HepG2 (cell line): ENCODE results near the gene CHMP2B. TPM values are rescaled to one million over a fixed set of nuclear protein-coding genes. Genes with fewer than 3 reads are reported as not detected.

Experiments used
- ATF5 ChIP-seq: sonication (generic); formaldehyde crosslinking; IDR thresholded peaks from 2 replicates; pipeline ENCODE4 v1.4.0; 2020; ENCODE audit warnings: mild to moderate bottlenecking, low read depth, missing genetic modification reagents
- FOXJ3 ChIP-seq: sonication (generic); formaldehyde crosslinking; IDR thresholded peaks from 2 replicates; pipeline ENCODE4 v1.4.0; 2020; ENCODE audit warnings: missing genetic modification reagents, mild to moderate bottlenecking, borderline replicate concordance
- GFI1 ChIP-seq: sonication (generic); formaldehyde crosslinking; IDR thresholded peaks from 2 replicates; pipeline ENCODE4 v1.5.0; 2020; ENCODE audit warnings: missing genetic modification reagents, mild to moderate bottlenecking, borderline replicate concordance
- GPN1 ChIP-seq: sonication (generic); formaldehyde crosslinking; IDR thresholded peaks from 2 replicates; pipeline ENCODE4 v1.5.1; 2020; ENCODE audit warnings: missing genetic modification reagents, borderline replicate concordance
- HMGXB4 ChIP-seq, 2 experiments: sonication (generic) in 1 of 2; formaldehyde crosslinking in 1 of 2; IDR thresholded peaks; 2 replicates each; pipeline versions ENCODE4 v1.4.0 to v1.6.1; 2018 to 2020; ENCODE audit warnings: missing genetic modification reagents in 2 of 2, borderline replicate concordance in 1 of 2, low read depth in 1 of 2, mild to moderate bottlenecking in 1 of 2, missing biosample characterization in 1 of 2
- KAT7 ChIP-seq: IDR thresholded peaks from 2 replicates; pipeline ENCODE4 v1.6.1; 2018; ENCODE audit warnings: borderline replicate concordance, missing compliant biosample characterization
- MED8 ChIP-seq: sonication (generic); formaldehyde crosslinking; IDR thresholded peaks from 2 replicates; pipeline ENCODE4 v1.8.1; 2023; ENCODE audit warnings: mild to moderate bottlenecking, missing genetic modification reagents; ENCODE audit not compliant: insufficient replicate concordance
- THAP11 ChIP-seq: IDR thresholded peaks from 2 replicates; pipeline ENCODE4 v1.6.1; 2016; ENCODE audit warnings: missing biosample characterization, missing genetic modification reagents
- YEATS4 ChIP-seq: sonication (generic); formaldehyde crosslinking; IDR thresholded peaks from 2 replicates; pipeline ENCODE4 v1.4.0; 2020; ENCODE audit warnings: missing genetic modification reagents, borderline replicate concordance
- ZFP90 ChIP-seq: sonication (generic); formaldehyde crosslinking; IDR thresholded peaks from 2 replicates; pipeline ENCODE4 v1.8.0; 2022; ENCODE audit warnings: missing genetic modification reagents, mild to moderate bottlenecking, inconsistent platforms, borderline replicate concordance
- ZNF12 ChIP-seq: sonication (generic); formaldehyde crosslinking; IDR thresholded peaks from 2 replicates; pipeline ENCODE4 v1.5.0; 2020; ENCODE audit warnings: missing genetic modification reagents
- ZNF367 ChIP-seq: sonication (generic); formaldehyde crosslinking; IDR thresholded peaks from 2 replicates; pipeline ENCODE4 v1.4.0; 2020; ENCODE audit warnings: missing genetic modification reagents, borderline replicate concordance
- ZNF567 ChIP-seq: sonication (generic); formaldehyde crosslinking; IDR thresholded peaks from 2 replicates; pipeline ENCODE4 v1.8.1; 2023; ENCODE audit warnings: mild to moderate bottlenecking, missing genetic modification reagents, borderline replicate concordance
- ZNF574 ChIP-seq: sonication (generic); formaldehyde crosslinking; IDR thresholded peaks from 2 replicates; pipeline ENCODE4 v1.4.0; 2020; ENCODE audit warnings: missing genetic modification reagents
- ZNF703 ChIP-seq: sonication (generic); formaldehyde crosslinking; IDR thresholded peaks from 2 replicates; pipeline ENCODE4 v1.5.1; 2020; ENCODE audit warnings: missing genetic modification reagents, mild to moderate bottlenecking, moderate library complexity, borderline replicate concordance
- polyA plus RNA-seq, 8 experiments: library from polyadenylated mRNA; depleted of rRNA in 3 of 8; stranded (reverse) in 7 of 8; unstranded in 1 of 8; fragments of >200 nt; fragmentation: Illumina TruSeq in 4 of 8; extraction: Trizol in 4 of 8; gene quantifications; 2 replicates each; pipeline versions ENCODE4 v1.2.1 to v1.2.3, GENCODE V29; 2011 to 2016; ENCODE audit warnings: low read depth in 4 of 8, missing spikeins in 1 of 8, mixed read lengths in 1 of 8; ENCODE audit not compliant: insufficient read depth in 1 of 8
- total RNA-seq, 5 experiments: library from RNA; depleted of rRNA; stranded (reverse); fragments of >200 nt; fragmentation: Illumina TruSeq; extraction: Trizol; gene quantifications; 2 replicates each; pipeline ENCODE4 v1.2.3, GENCODE V29; 2016; ENCODE audit warnings: low read depth in 1 of 5
- TF ChIP-seq, protein P1 (sequence below): sonication (generic); formaldehyde crosslinking; IDR thresholded peaks from 2 replicates; pipeline ENCODE4 v1.4.0; 2020; ENCODE audit warnings: missing genetic modification reagents, borderline replicate concordance
- TF ChIP-seq, protein P2 (sequence below): sonication (generic); formaldehyde crosslinking; IDR thresholded peaks from 2 replicates; pipeline ENCODE4 v1.5.0; 2020; ENCODE audit warnings: mild to moderate bottlenecking, missing genetic modification reagents

Gene CHMP2B
- total and polyA plus RNA-seq, 2 of the 13 experiments (the other 11 are each of a cell fraction or from before 2014, with no cell fraction given) = 6.9 to 33.5 TPM

DNA sequence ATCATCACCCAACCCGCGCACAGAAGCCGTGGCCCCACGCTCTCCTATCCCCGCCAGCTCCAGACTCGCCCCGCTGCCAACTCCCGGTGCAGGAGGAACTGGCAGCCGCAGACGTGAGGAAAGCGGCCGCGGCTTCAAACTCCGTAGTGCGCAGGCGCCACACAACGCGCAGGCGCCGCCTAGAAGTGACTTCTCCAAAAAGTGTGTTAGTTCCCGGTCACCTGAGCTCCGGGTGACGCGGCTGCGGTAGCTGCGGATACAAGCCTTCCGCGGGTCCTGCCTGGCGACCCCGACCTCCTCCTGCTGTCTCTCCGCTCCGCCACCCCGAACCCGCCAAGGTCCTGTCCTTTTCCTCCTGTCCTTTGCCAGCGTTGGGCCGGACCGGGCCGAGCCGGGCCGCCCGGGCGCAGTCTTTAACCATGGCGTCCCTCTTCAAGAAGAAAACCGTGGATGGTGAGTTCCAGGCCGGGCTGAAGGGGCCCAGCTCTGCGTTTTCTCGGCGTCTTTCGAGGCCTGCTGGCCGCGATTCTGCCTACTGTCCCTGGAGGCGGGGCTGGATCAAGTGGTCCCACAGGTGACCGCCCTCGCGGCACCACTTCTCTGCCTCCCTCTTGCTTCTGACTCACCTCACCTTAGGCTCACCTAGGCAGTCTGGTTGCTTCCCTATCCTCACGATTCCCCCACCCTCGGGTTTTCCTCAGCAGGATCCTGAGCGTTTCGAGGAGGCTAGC lies at the start of gene CHMP2B (continued):
- TF ChIP-seq GPN1 (CRISPR knock-in tag) (no peak), ZNF367 (no peak), MED8 (CRISPR knock-in tag) (no peak), FOXJ3 (CRISPR knock-in tag) (no peak; the same call in 1 of the 2 replicates), ZNF703 (peak; percentile 69; the same call in 1 of the 2 replicates), ZFP90 (CRISPR knock-in tag) (no peak), YEATS4 (CRISPR knock-in tag) (peak; percentile 71), ZNF567 (CRISPR knock-in tag) (no peak), THAP11 (CRISPR knock-in tag) (peak; percentile 71; the same call in 1 of the 2 replicates), GFI1 (no peak), HMGXB4 (CRISPR knock-in tag; IDR thresholded peaks at IDR 0.05; ENCODE audit: borderline replicate concordance in 1 of 2, low read depth in 1 of 2) (peak; percentile 41 to 81; a peak in 3 of 4 replicates), ATF5 (CRISPR knock-in tag) (no peak), ZNF574 (peak; percentile 75), ZNF12 (CRISPR knock-in tag) (peak; percentile 81), KAT7 (CRISPR knock-in tag) (no peak)
- TF ChIP-seq, protein P1, sequence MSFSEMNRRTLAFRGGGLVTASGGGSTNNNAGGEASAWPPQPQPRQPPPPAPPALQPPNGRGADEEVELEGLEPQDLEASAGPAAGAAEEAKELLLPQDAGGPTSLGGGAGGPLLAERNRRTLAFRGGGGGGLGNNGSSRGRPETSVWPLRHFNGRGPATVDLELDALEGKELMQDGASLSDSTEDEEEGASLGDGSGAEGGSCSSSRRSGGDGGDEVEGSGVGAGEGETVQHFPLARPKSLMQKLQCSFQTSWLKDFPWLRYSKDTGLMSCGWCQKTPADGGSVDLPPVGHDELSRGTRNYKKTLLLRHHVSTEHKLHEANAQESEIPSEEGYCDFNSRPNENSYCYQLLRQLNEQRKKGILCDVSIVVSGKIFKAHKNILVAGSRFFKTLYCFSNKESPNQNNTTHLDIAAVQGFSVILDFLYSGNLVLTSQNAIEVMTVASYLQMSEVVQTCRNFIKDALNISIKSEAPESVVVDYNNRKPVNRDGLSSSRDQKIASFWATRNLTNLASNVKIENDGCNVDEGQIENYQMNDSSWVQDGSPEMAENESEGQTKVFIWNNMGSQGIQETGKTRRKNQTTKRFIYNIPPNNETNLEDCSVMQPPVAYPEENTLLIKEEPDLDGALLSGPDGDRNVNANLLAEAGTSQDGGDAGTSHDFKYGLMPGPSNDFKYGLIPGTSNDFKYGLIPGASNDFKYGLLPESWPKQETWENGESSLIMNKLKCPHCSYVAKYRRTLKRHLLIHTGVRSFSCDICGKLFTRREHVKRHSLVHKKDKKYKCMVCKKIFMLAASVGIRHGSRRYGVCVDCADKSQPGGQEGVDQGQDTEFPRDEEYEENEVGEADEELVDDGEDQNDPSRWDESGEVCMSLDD (CRISPR knock-in tag) = no peak
- TF ChIP-seq, protein P2, sequence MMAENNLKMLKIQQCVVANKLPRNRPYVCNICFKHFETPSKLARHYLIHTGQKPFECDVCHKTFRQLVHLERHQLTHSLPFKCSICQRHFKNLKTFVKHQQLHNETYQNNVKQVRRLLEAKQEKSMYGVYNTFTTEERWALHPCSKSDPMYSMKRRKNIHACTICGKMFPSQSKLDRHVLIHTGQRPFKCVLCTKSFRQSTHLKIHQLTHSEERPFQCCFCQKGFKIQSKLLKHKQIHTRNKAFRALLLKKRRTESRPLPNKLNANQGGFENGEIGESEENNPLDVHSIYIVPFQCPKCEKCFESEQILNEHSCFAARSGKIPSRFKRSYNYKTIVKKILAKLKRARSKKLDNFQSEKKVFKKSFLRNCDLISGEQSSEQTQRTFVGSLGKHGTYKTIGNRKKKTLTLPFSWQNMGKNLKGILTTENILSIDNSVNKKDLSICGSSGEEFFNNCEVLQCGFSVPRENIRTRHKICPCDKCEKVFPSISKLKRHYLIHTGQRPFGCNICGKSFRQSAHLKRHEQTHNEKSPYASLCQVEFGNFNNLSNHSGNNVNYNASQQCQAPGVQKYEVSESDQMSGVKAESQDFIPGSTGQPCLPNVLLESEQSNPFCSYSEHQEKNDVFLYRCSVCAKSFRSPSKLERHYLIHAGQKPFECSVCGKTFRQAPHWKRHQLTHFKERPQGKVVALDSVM (CRISPR knock-in tag) = no peak
